ENCODE measurements around the gene SLC16A4.

- no peak for TF ChIP-seq CTCF (IDR thresholded peaks at IDR 0.05)
- no peak for TF ChIP-seq POLR2A (IDR thresholded peaks at IDR 0.05)
These were observed 30.3 kb upstream of the SLC16A4 start for GRCh38 chr1:110420874-110421793.

All from stomach (tissue), 4 donors.